WTC11 (cell line): ENCODE measurements around the gene PRTN3. TPM values are rescaled to one million over a fixed set of nuclear protein-coding genes. Genes with fewer than 3 reads are reported as not detected.

Experiments
- ATAC-seq: fragments of 200-7000 bp; cut with Tn5 transposase; 2 replicates; pipeline ENCODE4 v1.10.0; 2021; ENCODE audit warnings: mild to moderate bottlenecking, moderate library complexity
- CTCF ChIA-PET: fragments of 300-600 bp; sonication (Branson Sonifier 250); formaldehyde crosslinking; loops from one replicate; lab custom pipeline; 2021; ENCODE audit warnings: antibody characterized with exemption; lab: Charles Lee
- POLR2A ChIA-PET: fragments of 350-600 bp; sonication (Branson Sonifier 250); formaldehyde crosslinking; loops from one replicate; lab custom pipeline; 2021; ENCODE audit warnings: antibody characterized with exemption; lab: Charles Lee
- DNase-seq: peaks from one replicate; pipeline ENCODE4 v3.0.0; 2021; ENCODE audit warnings: low spot score
- H3K27ac Mint-ChIP-seq: 2 replicates; pipeline ENCODE4 v1.8.0; 2021; ENCODE audit warnings: mixed read lengths
- H3K27me3 Mint-ChIP-seq: 2 replicates; pipeline ENCODE4 v1.8.0; 2021; ENCODE audit warnings: low read depth, mild to moderate bottlenecking, moderate library complexity, mixed read lengths
- H3K36me3 Mint-ChIP-seq: 2 replicates; pipeline ENCODE4 v1.8.0; 2021; ENCODE audit warnings: mixed read lengths
- H3K4me1 Mint-ChIP-seq: 2 replicates; pipeline ENCODE4 v1.8.0; 2022; ENCODE audit warnings: mixed read lengths
- H3K4me3 Mint-ChIP-seq: 2 replicates; pipeline ENCODE4 v1.8.0; 2021; ENCODE audit warnings: mild to moderate bottlenecking, moderate library complexity, mixed read lengths
- H3K9me3 Mint-ChIP-seq: 2 replicates; pipeline ENCODE4 v1.8.0; 2021; ENCODE audit warnings: mixed read lengths
- ATF1 ChIP-seq: sonication (generic); formaldehyde crosslinking; IDR thresholded peaks from 2 replicates; pipeline ENCODE4 v1.8.1; 2023; ENCODE audit warnings: mild to moderate bottlenecking, moderate library complexity, missing genetic modification reagents
- GTF2I ChIP-seq: fragments of 250-450 bp; sonication (Bioruptor Pico); conservative IDR thresholded peaks from 2 replicates; pipeline ENCODE4 v1.4.0; 2021; ENCODE audit warnings: mild to moderate bottlenecking
- IRF2 ChIP-seq: sonication (generic); formaldehyde crosslinking; IDR thresholded peaks from 2 replicates; pipeline ENCODE4 v1.8.0; 2022; ENCODE audit warnings: low read depth, missing genetic modification reagents, borderline replicate concordance
- JAZF1 ChIP-seq: fragments of 250-450 bp; sonication (Bioruptor Pico); IDR thresholded peaks from 2 replicates; pipeline ENCODE4 v1.9.0; 2021; ENCODE audit warnings: moderate library complexity, mild to moderate bottlenecking, inconsistent platforms
- MYBL2 ChIP-seq: sonication (generic); formaldehyde crosslinking; IDR thresholded peaks from 2 replicates; pipeline ENCODE4 v1.8.1; 2023; ENCODE audit warnings: mild to moderate bottlenecking, moderate library complexity, missing genetic modification reagents
- NR2C2 ChIP-seq: sonication (generic); formaldehyde crosslinking; IDR thresholded peaks from 2 replicates; pipeline ENCODE4 v1.8.0; 2022; ENCODE audit warnings: mild to moderate bottlenecking, missing genetic modification reagents
- RORB ChIP-seq: fragments of 250-450 bp; sonication (Bioruptor Pico); IDR thresholded peaks from 2 replicates; pipeline ENCODE4 v1.9.0; 2021; ENCODE audit warnings: mild to moderate bottlenecking
- SP1 ChIP-seq: sonication (generic); formaldehyde crosslinking; conservative IDR thresholded peaks from 2 replicates; pipeline ENCODE4 v1.8.1; 2022; ENCODE audit warnings: missing genetic modification reagents
- TEAD1 ChIP-seq: sonication (generic); formaldehyde crosslinking; IDR thresholded peaks from 2 replicates; pipeline ENCODE4 v1.8.0; 2022; ENCODE audit warnings: mild to moderate bottlenecking, missing genetic modification reagents
- USF2 ChIP-seq: sonication (generic); formaldehyde crosslinking; IDR thresholded peaks from 2 replicates; pipeline ENCODE4 v1.8.1; 2023; ENCODE audit warnings: mild to moderate bottlenecking, missing genetic modification reagents, moderate library complexity
- ZNF138 ChIP-seq: sonication (generic); formaldehyde crosslinking; conservative IDR thresholded peaks from 2 replicates; pipeline ENCODE4 v1.8.1; 2022; ENCODE audit warnings: mild to moderate bottlenecking, moderate library complexity, missing genetic modification reagents
- ZNF396 ChIP-seq: fragments of 250-450 bp; sonication (Bioruptor Pico); IDR thresholded peaks from 2 replicates; pipeline ENCODE4 v1.8.0; 2021; ENCODE audit warnings: mild to moderate bottlenecking, moderate library complexity, borderline replicate concordance
- total RNA-seq: library from RNA; stranded (reverse); gene quantifications from 3 replicates; pipeline ENCODE4 v1.2.3, GENCODE V29; 2021
- TF ChIP-seq, protein P1 (sequence below): fragments of 250-450 bp; sonication (Bioruptor Pico); IDR thresholded peaks from 2 replicates; pipeline ENCODE4 v1.9.0; 2021; ENCODE audit warnings: mild to moderate bottlenecking
- TF ChIP-seq, protein P2 (sequence below): sonication (generic); formaldehyde crosslinking; IDR thresholded peaks from 2 replicates; pipeline ENCODE4 v1.8.1; 2023; ENCODE audit warnings: mild to moderate bottlenecking, missing genetic modification reagents
- TF ChIP-seq, protein P3 (sequence below): sonication (generic); formaldehyde crosslinking; IDR thresholded peaks from 2 replicates; pipeline ENCODE4 v1.8.1; 2023; ENCODE audit warnings: mild to moderate bottlenecking, missing genetic modification reagents
- TF ChIP-seq, protein P4 (sequence below): fragments of 250-450 bp; sonication (Bioruptor Pico); IDR thresholded peaks from 2 replicates; pipeline ENCODE4 v1.9.0; 2021; ENCODE audit warnings: mild to moderate bottlenecking
- TF ChIP-seq, protein P5 (sequence below): fragments of 250-450 bp; sonication (Bioruptor Pico); IDR thresholded peaks from 2 replicates; pipeline ENCODE4 v1.8.0; 2021; ENCODE audit warnings: mild to moderate bottlenecking

Gene PRTN3
- total RNA-seq, 1 experiment from 2014 or later = 0.61 TPM

- no peaks in the 10 kb centered on the region for H3K27me3 Mint-ChIP-seq
- ChIA-PET CTCF (no interaction called here), POLR2A (no interaction called here)
- TF ChIP-seq, protein P1, sequence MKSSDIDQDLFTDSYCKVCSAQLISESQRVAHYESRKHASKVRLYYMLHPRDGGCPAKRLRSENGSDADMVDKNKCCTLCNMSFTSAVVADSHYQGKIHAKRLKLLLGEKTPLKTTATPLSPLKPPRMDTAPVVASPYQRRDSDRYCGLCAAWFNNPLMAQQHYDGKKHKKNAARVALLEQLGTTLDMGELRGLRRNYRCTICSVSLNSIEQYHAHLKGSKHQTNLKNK (CRISPR knock-in tag) = 0 out of 2 replicates have a peak, but pooled peaks have one; percentile 14
- TF ChIP-seq JAZF1 (CRISPR knock-in tag) (no peak), TEAD1 (CRISPR knock-in tag) (no peak)
- no peaks in the 10 kb centered on the region for H3K4me1 Mint-ChIP-seq
- ATAC-seq (peak; percentile 3), DNase-seq (no peak)
- H3K4me3 Mint-ChIP-seq = no peak overlapping the region
- peaks cover 41% of the 10 kb centered on the region for H3K36me3 Mint-ChIP-seq
- H3K9me3 Mint-ChIP-seq = peaks cover 5% of the 10 kb centered on the region
- H3K27ac Mint-ChIP-seq = no peak overlapping the region
Measured at GRCh38 chr19:812049-812746, 28.6 kb upstream of the PRTN3 start.

DNA sequence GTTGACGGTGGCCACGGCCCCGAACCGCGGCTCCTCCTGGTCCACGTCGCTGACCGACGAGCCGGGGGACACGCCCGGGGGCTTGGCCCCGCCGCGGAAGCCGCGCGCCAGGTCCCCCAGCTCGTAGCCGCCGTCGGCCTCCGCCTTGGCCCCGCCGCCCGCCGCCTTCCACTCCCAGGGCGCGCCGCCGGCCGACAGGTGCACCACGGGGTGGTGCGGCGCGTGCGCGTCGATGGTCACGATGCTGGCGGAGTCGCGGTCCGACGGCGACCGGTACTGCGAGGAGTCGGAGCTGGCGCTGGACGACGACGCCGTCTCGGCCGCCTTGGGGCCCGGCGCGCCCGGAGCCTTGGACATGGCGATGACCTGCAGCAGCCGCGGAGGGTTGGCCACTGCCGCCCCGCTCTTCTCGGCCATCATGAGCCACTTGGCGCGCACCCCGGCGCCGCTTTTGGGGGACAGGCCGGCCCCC lies 28.0 kb upstream of the PRTN3 start:
- no peak for ATAC-seq
- no peaks in the 10 kb centered on the region for H3K4me1 Mint-ChIP-seq
- CTCF ChIA-PET = no interaction called here
- H3K27me3 Mint-ChIP-seq = no peaks in the 10 kb centered on the region
- POLR2A ChIA-PET = interaction anchor here (1.0 to 1.5 kb wide), 2 partner anchors 8 to 13 kb away, joined by 4 read pairs; no protein-coding TSS in a partner anchor
- H3K9me3 Mint-ChIP-seq = peaks cover 5% of the 10 kb centered on the region
- no peak overlapping the region for H3K4me3 Mint-ChIP-seq
- H3K36me3 Mint-ChIP-seq = peaks cover 36% of the 10 kb centered on the region
- no peak for DNase-seq
- H3K27ac Mint-ChIP-seq = no peak overlapping the region
- no peak for TF ChIP-seq MYBL2 (CRISPR knock-in tag)
- TF ChIP-seq SP1 (CRISPR knock-in tag) = 0 out of 2 replicates have a peak, but pooled peaks have one; percentile 23
- TF ChIP-seq RORB (CRISPR knock-in tag) = no peak
- TF ChIP-seq, all 79 proteins: peak for 1

GRCh38 chr19:813219-814151 lies 27.3 kb upstream of the PRTN3 start:
- no peak overlapping the region for H3K4me3 Mint-ChIP-seq
- peaks cover 5% of the 10 kb centered on the region for H3K9me3 Mint-ChIP-seq
- TF ChIP-seq USF2 (no peak), ZNF396 (CRISPR knock-in tag) (no peak), GTF2I (CRISPR knock-in tag) (no peak), IRF2 (CRISPR knock-in tag) (no peak), NR2C2 (no peak), ATF1 (CRISPR knock-in tag) (no peak), ZNF138 (CRISPR knock-in tag) (no peak)
- TF ChIP-seq, protein P2, sequence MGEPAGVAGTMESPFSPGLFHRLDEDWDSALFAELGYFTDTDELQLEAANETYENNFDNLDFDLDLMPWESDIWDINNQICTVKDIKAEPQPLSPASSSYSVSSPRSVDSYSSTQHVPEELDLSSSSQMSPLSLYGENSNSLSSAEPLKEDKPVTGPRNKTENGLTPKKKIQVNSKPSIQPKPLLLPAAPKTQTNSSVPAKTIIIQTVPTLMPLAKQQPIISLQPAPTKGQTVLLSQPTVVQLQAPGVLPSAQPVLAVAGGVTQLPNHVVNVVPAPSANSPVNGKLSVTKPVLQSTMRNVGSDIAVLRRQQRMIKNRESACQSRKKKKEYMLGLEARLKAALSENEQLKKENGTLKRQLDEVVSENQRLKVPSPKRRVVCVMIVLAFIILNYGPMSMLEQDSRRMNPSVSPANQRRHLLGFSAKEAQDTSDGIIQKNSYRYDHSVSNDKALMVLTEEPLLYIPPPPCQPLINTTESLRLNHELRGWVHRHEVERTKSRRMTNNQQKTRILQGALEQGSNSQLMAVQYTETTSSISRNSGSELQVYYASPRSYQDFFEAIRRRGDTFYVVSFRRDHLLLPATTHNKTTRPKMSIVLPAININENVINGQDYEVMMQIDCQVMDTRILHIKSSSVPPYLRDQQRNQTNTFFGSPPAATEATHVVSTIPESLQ (CRISPR knock-in tag) = no peak
- TF ChIP-seq, protein P3, sequence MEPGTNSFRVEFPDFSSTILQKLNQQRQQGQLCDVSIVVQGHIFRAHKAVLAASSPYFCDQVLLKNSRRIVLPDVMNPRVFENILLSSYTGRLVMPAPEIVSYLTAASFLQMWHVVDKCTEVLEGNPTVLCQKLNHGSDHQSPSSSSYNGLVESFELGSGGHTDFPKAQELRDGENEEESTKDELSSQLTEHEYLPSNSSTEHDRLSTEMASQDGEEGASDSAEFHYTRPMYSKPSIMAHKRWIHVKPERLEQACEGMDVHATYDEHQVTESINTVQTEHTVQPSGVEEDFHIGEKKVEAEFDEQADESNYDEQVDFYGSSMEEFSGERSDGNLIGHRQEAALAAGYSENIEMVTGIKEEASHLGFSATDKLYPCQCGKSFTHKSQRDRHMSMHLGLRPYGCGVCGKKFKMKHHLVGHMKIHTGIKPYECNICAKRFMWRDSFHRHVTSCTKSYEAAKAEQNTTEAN (CRISPR knock-in tag) = no peak
- TF ChIP-seq, protein P4, sequence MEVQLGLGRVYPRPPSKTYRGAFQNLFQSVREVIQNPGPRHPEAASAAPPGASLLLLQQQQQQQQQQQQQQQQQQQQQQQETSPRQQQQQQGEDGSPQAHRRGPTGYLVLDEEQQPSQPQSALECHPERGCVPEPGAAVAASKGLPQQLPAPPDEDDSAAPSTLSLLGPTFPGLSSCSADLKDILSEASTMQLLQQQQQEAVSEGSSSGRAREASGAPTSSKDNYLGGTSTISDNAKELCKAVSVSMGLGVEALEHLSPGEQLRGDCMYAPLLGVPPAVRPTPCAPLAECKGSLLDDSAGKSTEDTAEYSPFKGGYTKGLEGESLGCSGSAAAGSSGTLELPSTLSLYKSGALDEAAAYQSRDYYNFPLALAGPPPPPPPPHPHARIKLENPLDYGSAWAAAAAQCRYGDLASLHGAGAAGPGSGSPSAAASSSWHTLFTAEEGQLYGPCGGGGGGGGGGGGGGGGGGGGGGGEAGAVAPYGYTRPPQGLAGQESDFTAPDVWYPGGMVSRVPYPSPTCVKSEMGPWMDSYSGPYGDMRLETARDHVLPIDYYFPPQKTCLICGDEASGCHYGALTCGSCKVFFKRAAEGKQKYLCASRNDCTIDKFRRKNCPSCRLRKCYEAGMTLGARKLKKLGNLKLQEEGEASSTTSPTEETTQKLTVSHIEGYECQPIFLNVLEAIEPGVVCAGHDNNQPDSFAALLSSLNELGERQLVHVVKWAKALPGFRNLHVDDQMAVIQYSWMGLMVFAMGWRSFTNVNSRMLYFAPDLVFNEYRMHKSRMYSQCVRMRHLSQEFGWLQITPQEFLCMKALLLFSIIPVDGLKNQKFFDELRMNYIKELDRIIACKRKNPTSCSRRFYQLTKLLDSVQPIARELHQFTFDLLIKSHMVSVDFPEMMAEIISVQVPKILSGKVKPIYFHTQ (CRISPR knock-in tag) = no peak
- TF ChIP-seq, protein P5, sequence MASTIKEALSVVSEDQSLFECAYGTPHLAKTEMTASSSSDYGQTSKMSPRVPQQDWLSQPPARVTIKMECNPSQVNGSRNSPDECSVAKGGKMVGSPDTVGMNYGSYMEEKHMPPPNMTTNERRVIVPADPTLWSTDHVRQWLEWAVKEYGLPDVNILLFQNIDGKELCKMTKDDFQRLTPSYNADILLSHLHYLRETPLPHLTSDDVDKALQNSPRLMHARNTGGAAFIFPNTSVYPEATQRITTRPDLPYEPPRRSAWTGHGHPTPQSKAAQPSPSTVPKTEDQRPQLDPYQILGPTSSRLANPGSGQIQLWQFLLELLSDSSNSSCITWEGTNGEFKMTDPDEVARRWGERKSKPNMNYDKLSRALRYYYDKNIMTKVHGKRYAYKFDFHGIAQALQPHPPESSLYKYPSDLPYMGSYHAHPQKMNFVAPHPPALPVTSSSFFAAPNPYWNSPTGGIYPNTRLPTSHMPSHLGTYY (CRISPR knock-in tag) = no peak
- no peaks in the 10 kb centered on the region for H3K27me3 Mint-ChIP-seq
- POLR2A ChIA-PET = interaction anchor here (0.8 to 1.5 kb wide), 3 partner anchors 9 to 14 kb away, joined by 4 read pairs; no protein-coding TSS in a partner anchor
- DNase-seq (no peak), ATAC-seq (peak; percentile 6)
- no peak overlapping the region for H3K27ac Mint-ChIP-seq
- peaks cover 32% of the 10 kb centered on the region for H3K36me3 Mint-ChIP-seq
- no peaks in the 10 kb centered on the region for H3K4me1 Mint-ChIP-seq
- CTCF ChIA-PET = no interaction called here
